ENCODE measurements around the gene ASXL3. TPM values are rescaled to one million over a fixed set of nuclear protein-coding genes. Genes with fewer than 3 reads are reported as not detected.

Gene ASXL3
- total RNA-seq, 2 donors from 2014 or later, result 0.71 to 1.1 TPM

DNA sequence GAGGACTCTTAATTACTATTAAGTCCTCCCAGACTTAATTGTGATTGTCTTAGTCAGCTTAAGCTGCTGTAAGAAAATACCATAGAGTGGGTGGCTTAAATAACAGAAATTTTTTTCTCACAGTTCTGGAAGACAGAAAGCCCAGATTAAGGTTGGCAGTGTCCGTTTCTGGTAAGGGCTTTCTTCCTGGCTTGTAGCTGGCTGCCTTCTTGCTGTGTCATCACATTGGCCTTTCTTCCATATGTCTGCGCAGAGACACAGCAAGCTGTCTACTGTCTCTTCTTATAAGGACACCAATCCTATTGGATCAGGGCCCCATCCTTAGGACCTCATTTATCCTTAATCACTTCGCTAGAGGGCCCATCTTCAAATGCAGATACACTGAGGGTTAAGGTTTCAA is 38.5 kb downstream of the ASXL3 start:
- Mint-ChIP-seq H3K4me3 (no peak overlapping the region), H3K4me1 (no peaks in the 10 kb centered on the region), H3K27ac (no peak overlapping the region), H3K9me3 (no peaks in the 10 kb centered on the region), H3K36me3 (ENCODE audit: low read depth) (no peaks in the 10 kb centered on the region), H3K27me3 (ENCODE audit: insufficient read depth) (no peaks in the 10 kb centered on the region)
- no peak for DNase-seq
- Histone ChIP-seq H3K9me3 (ENCODE audit: control insufficient read depth, low read length) (no peaks in the 10 kb centered on the region), H3K4me3 (ENCODE audit: low read length) (no peak overlapping the region), H3K9ac (ENCODE audit: extremely low read depth, low read length, poor library complexity, severe bottlenecking) (no peak overlapping the region), H3K27ac (ENCODE audit: low read depth, low read length) (no peak overlapping the region), H3K27me3 (ENCODE audit: control insufficient read depth, insufficient read depth, low read length, poor library complexity, severe bottlenecking) (no peaks in the 10 kb centered on the region), H3K4me1 (ENCODE audit: control insufficient read depth, insufficient read depth, low read length) (no peaks in the 10 kb centered on the region), H3K36me3 (ENCODE audit: control insufficient read depth, insufficient read depth, low read length) (no peaks in the 10 kb centered on the region)
- WGBS, 2 experiments (ENCODE audit: insufficient coverage in 1 of 2, insufficient read length in 1 of 2), result 89 to 100% methylated on average over 1 to 3 of the region's 3 CpGs
- TF ChIP-seq, protein P1, sequence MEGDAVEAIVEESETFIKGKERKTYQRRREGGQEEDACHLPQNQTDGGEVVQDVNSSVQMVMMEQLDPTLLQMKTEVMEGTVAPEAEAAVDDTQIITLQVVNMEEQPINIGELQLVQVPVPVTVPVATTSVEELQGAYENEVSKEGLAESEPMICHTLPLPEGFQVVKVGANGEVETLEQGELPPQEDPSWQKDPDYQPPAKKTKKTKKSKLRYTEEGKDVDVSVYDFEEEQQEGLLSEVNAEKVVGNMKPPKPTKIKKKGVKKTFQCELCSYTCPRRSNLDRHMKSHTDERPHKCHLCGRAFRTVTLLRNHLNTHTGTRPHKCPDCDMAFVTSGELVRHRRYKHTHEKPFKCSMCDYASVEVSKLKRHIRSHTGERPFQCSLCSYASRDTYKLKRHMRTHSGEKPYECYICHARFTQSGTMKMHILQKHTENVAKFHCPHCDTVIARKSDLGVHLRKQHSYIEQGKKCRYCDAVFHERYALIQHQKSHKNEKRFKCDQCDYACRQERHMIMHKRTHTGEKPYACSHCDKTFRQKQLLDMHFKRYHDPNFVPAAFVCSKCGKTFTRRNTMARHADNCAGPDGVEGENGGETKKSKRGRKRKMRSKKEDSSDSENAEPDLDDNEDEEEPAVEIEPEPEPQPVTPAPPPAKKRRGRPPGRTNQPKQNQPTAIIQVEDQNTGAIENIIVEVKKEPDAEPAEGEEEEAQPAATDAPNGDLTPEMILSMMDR (conservative IDR thresholded peaks at IDR 0.05), result no peak

DNA sequence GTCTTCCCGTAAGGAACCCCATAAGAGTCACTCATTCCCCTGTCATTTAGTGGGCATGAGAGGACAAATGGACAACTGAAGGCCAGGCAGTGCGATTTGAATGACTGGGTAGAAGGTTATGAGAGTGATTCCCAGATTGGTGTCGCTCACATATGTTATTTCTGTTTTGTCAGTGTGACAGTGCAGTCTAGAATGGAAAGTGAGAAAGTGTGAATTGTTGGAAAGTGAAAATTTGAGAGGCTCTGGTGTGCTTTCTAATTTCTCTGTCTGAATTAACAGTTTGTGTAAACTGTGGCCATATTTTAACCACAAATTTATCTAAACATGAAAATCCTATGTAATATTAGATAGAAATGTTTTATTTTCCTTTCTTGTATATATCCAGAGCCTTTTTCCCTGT is 49.1 kb downstream of the ASXL3 start:
- TF ChIP-seq, protein P1 (conservative IDR thresholded peaks at IDR 0.05), result no peak
- no peaks in the 10 kb centered on the region for H3K36me3 Mint-ChIP-seq (ENCODE audit: low read depth)
- H3K4me1 ChIP-seq (ENCODE audit: control insufficient read depth, insufficient read depth, low read length), result no peaks in the 10 kb centered on the region
- no peak overlapping the region for H3K27ac Mint-ChIP-seq
- no peaks in the 10 kb centered on the region for H3K9me3 ChIP-seq (ENCODE audit: control insufficient read depth, low read length)
- H3K27me3 Mint-ChIP-seq (ENCODE audit: insufficient read depth), result no peaks in the 10 kb centered on the region
- H3K9me3 Mint-ChIP-seq, result no peaks in the 10 kb centered on the region
- no peaks in the 10 kb centered on the region for H3K4me1 Mint-ChIP-seq
- H3K36me3 ChIP-seq (ENCODE audit: control insufficient read depth, insufficient read depth, low read length), result no peaks in the 10 kb centered on the region
- WGBS, 2 experiments (ENCODE audit: insufficient coverage in 1 of 2, insufficient read length in 1 of 2), result 86 to 92% methylated on average over 2 to 3 of the region's 3 CpGs
- H3K4me3 Mint-ChIP-seq, result no peak overlapping the region
- no peaks in the 10 kb centered on the region for H3K27me3 ChIP-seq (ENCODE audit: control insufficient read depth, insufficient read depth, low read length, poor library complexity, severe bottlenecking)
- no peak for DNase-seq
- no peak overlapping the region for H3K4me3 ChIP-seq (ENCODE audit: low read length)
- no peak overlapping the region for H3K27ac ChIP-seq (ENCODE audit: low read depth, low read length)
- H3K9ac ChIP-seq (ENCODE audit: extremely low read depth, low read length, poor library complexity, severe bottlenecking), result no peak overlapping the region

DNA sequence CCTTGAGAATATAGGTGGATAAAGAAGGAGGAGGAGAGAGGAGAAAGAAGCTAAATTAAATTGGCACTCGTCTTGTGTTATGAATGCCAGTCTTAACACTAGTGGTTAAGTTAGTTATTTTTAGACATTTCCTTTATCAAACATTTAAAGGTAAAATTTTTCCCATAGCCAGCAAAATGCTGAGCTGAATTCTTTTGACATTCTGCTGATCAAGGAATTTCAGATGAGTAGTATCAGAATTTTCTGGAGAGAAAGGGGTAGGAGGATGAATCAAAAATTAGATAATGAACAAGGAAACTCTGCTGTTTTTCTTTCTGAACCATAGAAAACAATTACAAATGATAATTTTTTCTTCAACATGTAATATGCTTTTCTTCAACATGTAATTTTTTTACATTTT is 52.5 kb downstream of the ASXL3 start:
- Histone ChIP-seq H3K4me1 (ENCODE audit: control insufficient read depth, insufficient read depth, low read length) (no peaks in the 10 kb centered on the region), H3K27me3 (ENCODE audit: control insufficient read depth, insufficient read depth, low read length, poor library complexity, severe bottlenecking) (no peaks in the 10 kb centered on the region), H3K9ac (ENCODE audit: extremely low read depth, low read length, poor library complexity, severe bottlenecking) (no peak overlapping the region), H3K36me3 (ENCODE audit: control insufficient read depth, insufficient read depth, low read length) (no peaks in the 10 kb centered on the region), H3K9me3 (ENCODE audit: control insufficient read depth, low read length) (no peaks in the 10 kb centered on the region), H3K27ac (ENCODE audit: low read depth, low read length) (no peak overlapping the region), H3K4me3 (ENCODE audit: low read length) (no peak overlapping the region)
- Mint-ChIP-seq H3K9me3 (no peaks in the 10 kb centered on the region), H3K27me3 (ENCODE audit: insufficient read depth) (no peaks in the 10 kb centered on the region), H3K36me3 (ENCODE audit: low read depth) (no peaks in the 10 kb centered on the region), H3K27ac (no peak overlapping the region), H3K4me1 (no peaks in the 10 kb centered on the region), H3K4me3 (no peak overlapping the region)
- TF ChIP-seq, protein P1 (conservative IDR thresholded peaks at IDR 0.05), result no peak
- WGBS, 2 experiments (ENCODE audit: insufficient coverage in 1 of 2, insufficient read length in 1 of 2), result 100% methylated on average over 1 of the region's 1 CpG; no CpG with 5 or more reads in 1 of the 2 experiments
- no peak for DNase-seq
